ENCODE results near the gene RBM6. TPM values are rescaled to one million over a fixed set of nuclear protein-coding genes. Genes with fewer than 3 reads are reported as not detected.

RBM6 gene
- polyA plus RNA-seq, 1 of the 3 experiments (the other 2 are of a cell fraction): 67.4 TPM

GRCh38 chr3:50119786-50120185 is 179.8 kb downstream of the RBM6 start:
- Histone ChIP-seq H3K9me3 (no peaks in the 10 kb centered on the region), H3K9me2 (no peaks in the 10 kb centered on the region), H3K27ac (ENCODE audit: low read depth in 2 of 2, low read length in 1 of 2) (no peak overlapping the region), H2AFZ (ENCODE audit: low read depth) (no peak overlapping the region), H3K4me1 (ENCODE audit: control insufficient read depth in 1 of 2, insufficient read depth in 2 of 2, low read depth in 1 of 2, low read length in 1 of 2) (peaks cover 6 to 33% of the 10 kb centered on the region in 2 experiments), H3F3A (replicated peaks; ENCODE audit: insufficient read depth) (peaks cover 43% of the 10 kb centered on the region), H4K20me1 (ENCODE audit: insufficient read depth) (peaks cover 16% of the 10 kb centered on the region; the same call in 1 of the 2 replicates), H3K4me2 (no peak overlapping the region), H3K79me2 (ENCODE audit: insufficient read depth) (no peaks in the 10 kb centered on the region), H3K36me3 (replicated peaks in 1 of 2; ENCODE audit: control insufficient read depth in 1 of 2, insufficient read depth in 2 of 2, low read length in 1 of 2) (peaks cover 30 to 52% of the 10 kb centered on the region in 2 experiments), H3K4me3 (ENCODE audit: low read depth in 2 of 2, low read length in 1 of 2) (no peak overlapping the region), H3K9ac (no peak overlapping the region), H3K27me3 (ENCODE audit: insufficient read depth) (no peaks in the 10 kb centered on the region)
- TF ChIP-seq RCOR1 (IDR thresholded peaks at IDR 0.05; ENCODE audit: low read length): no peak
- DNase-seq: no peak
- WGBS (ENCODE audit: low lambda C conversion rate): 100% methylated on average over 2 of the region's 3 CpGs
- CTCF ChIA-PET: interaction anchor here (0.7 to 28.1 kb wide), 16 partner anchors 11 to 141 kb away, joined by 3 to 684 read pairs (median 10); partner anchors contain the start of genes GNAT1, RBM5 and SEMA3F
- POLR2A ChIA-PET: interaction anchor here (0.6 to 3.8 kb wide), 5 partner anchors 63 to 400 kb away, joined by 3 to 21 read pairs (median 4); partner anchors contain the start of genes AMIGO3 and GNAT1

GRCh38 chr3:50120364-50121071 is 180.6 kb downstream of the RBM6 start:
- Histone ChIP-seq H3K36me3 (replicated peaks in 1 of 2; ENCODE audit: control insufficient read depth in 1 of 2, insufficient read depth in 2 of 2, low read length in 1 of 2) (peaks cover 22 to 47% of the 10 kb centered on the region in 2 experiments), H3K27ac (ENCODE audit: low read depth in 2 of 2, low read length in 1 of 2) (no peak overlapping the region; a peak in 1 of 4 replicates), H3F3A (replicated peaks; ENCODE audit: insufficient read depth) (peaks cover 40% of the 10 kb centered on the region), H3K4me2 (no peak overlapping the region), H3K4me1 (ENCODE audit: control insufficient read depth in 1 of 2, insufficient read depth in 2 of 2, low read depth in 1 of 2, low read length in 1 of 2) (peaks cover 8 to 40% of the 10 kb centered on the region in 2 experiments), H3K9ac (no peak overlapping the region), H3K4me3 (ENCODE audit: low read depth in 2 of 2, low read length in 1 of 2) (no peak overlapping the region), H3K9me2 (no peaks in the 10 kb centered on the region), H4K20me1 (ENCODE audit: insufficient read depth) (peaks cover 16% of the 10 kb centered on the region; the same call in 1 of the 2 replicates), H3K9me3 (no peaks in the 10 kb centered on the region), H3K79me2 (ENCODE audit: insufficient read depth) (no peaks in the 10 kb centered on the region), H3K27me3 (ENCODE audit: insufficient read depth) (no peaks in the 10 kb centered on the region), H2AFZ (ENCODE audit: low read depth) (no peak overlapping the region)
- 96% methylated on average over 5 of the region's 10 CpGs for WGBS (ENCODE audit: low lambda C conversion rate)
- no peak for DNase-seq
- ChIA-PET POLR2A (interaction anchor here (1.1 to 3.8 kb wide), 5 partner anchors 15 to 401 kb away, joined by 4 to 21 read pairs (median 8); partner anchors contain the start of genes AMIGO3 and GNAT1), CTCF (interaction anchor here (0.6 to 28.1 kb wide), 34 partner anchors 8 to 318 kb away, joined by 3 to 684 read pairs (median 5); partner anchors contain the start of genes GNAT1, INKA1, LSMEM2 and RBM5)
- TF ChIP-seq CHD2 (IDR thresholded peaks at IDR 0.05; ENCODE audit: low read length, partially characterized antibody) (no peak), MAX (IDR thresholded peaks at IDR 0.05; ENCODE audit: low read depth) (no peak), IRF3 (IDR thresholded peaks at IDR 0.05; ENCODE audit: low read depth, low read length) (no peak), GATA2 (CRISPR knock-in tag; IDR thresholded peaks at IDR 0.05) (no peak), ZBTB33 (IDR thresholded peaks at IDR 0.05; ENCODE audit: borderline replicate concordance, low read depth) (no peak), MXI1 (IDR thresholded peaks at IDR 0.05; ENCODE audit: low read depth, low read length) (no peak), USF2 (IDR thresholded peaks at IDR 0.05; ENCODE audit: borderline replicate concordance, low read depth, low read length) (no peak), NFIC (IDR thresholded peaks at IDR 0.05; ENCODE audit: borderline replicate concordance) (no peak), USF1 (IDR thresholded peaks at IDR 0.05; ENCODE audit: borderline replicate concordance, low read depth) (no peak), POLR2AphosphoS5 (IDR thresholded peaks at IDR 0.05; ENCODE audit: low read depth, low read length) (no peak), TEAD4 (IDR thresholded peaks at IDR 0.05; ENCODE audit: borderline replicate concordance, insufficient read depth) (no peak), EP300 (IDR thresholded peaks at IDR 0.05; ENCODE audit: borderline replicate concordance in 1 of 2, low read depth in 1 of 2, low read length in 1 of 2) (no peak), TCF12 (IDR thresholded peaks at IDR 0.05) (no peak), RFX5 (IDR thresholded peaks at IDR 0.05; ENCODE audit: low read length) (no peak), FOXM1 (IDR thresholded peaks at IDR 0.05; ENCODE audit: low read depth) (no peak), RXRA (IDR thresholded peaks at IDR 0.05; ENCODE audit: borderline replicate concordance, low read depth) (no peak), RCOR1 (IDR thresholded peaks at IDR 0.05; ENCODE audit: low read length) (no peak), ELF1 (IDR thresholded peaks at IDR 0.05) (no peak)
